Caco-2 (cell line): ENCODE data around the gene ZSWIM5. TPM values are rescaled to one million over a fixed set of nuclear protein-coding genes. Genes with fewer than 3 reads are reported as not detected.

Experiments used
- BruUV-seq: library from RNA; stranded (reverse); fragments of 400-500 nt; replicated peaks from 2 replicates; lab custom pipeline; 2021; lab: Mats Ljungman, UMichigan
- CTCF ChIA-PET: fragments of 300-600 bp; sonication (Branson Sonifier 250); formaldehyde crosslinking; loops from one replicate; lab custom pipeline; 2022; ENCODE audit warnings: antibody characterized with exemption; lab: Charles Lee
- POLR2A ChIA-PET: fragments of 300-600 bp; sonication (Branson Sonifier 250); formaldehyde crosslinking; loops from one replicate; lab custom pipeline; 2022; ENCODE audit warnings: antibody characterized with exemption; lab: Charles Lee
- DNase-seq, 2 experiments: peaks; one replicate each; pipeline versions ENCODE4 v3.0.0 to v3.0.0-alpha.2; 2020 to 2022
- H3K27me3 ChIP-seq: replicated peaks from 2 replicates; pipeline ENCODE4 v1.6.0; 2011; ENCODE audit warnings: low read length; ENCODE audit not compliant: control insufficient read depth, insufficient read depth
- H3K36me3 ChIP-seq: 2 replicates; pipeline ENCODE4 v1.5.1; 2011; ENCODE audit warnings: low read length; ENCODE audit not compliant: control insufficient read depth, insufficient read depth
- H3K4me1 ChIP-seq: fragments of 250-450 bp; sonication (Bioruptor Pico); 2 replicates; pipeline ENCODE4 v1.5.1; 2020; ENCODE audit warnings: mild to moderate bottlenecking
- H3K4me3 ChIP-seq: 2 replicates; pipeline ENCODE4 v1.5.1; 2011; ENCODE audit warnings: low read depth, mild to moderate bottlenecking, control low read depth, low read length
- H3K9me3 ChIP-seq: fragments of 250-450 bp; sonication (Bioruptor Pico); 2 replicates; pipeline ENCODE4 v1.5.1; 2020; ENCODE audit warnings: mild to moderate bottlenecking, moderate library complexity
- H3K27ac Mint-ChIP-seq: one replicate; pipeline ENCODE4 v1.8.0; 2022; ENCODE audit warnings: mixed read lengths; ENCODE audit not compliant: unreplicated experiment
- H3K27me3 Mint-ChIP-seq: one replicate; pipeline ENCODE4 v1.8.0; 2022; ENCODE audit warnings: mixed read lengths; ENCODE audit not compliant: insufficient read depth, unreplicated experiment
- H3K36me3 Mint-ChIP-seq: one replicate; pipeline ENCODE4 v1.8.0; 2022; ENCODE audit warnings: mild to moderate bottlenecking, mixed read lengths; ENCODE audit not compliant: insufficient read depth, unreplicated experiment
- H3K4me1 Mint-ChIP-seq: one replicate; pipeline ENCODE4 v1.8.0; 2022; ENCODE audit warnings: low read depth, mixed read lengths; ENCODE audit not compliant: unreplicated experiment
- H3K4me3 Mint-ChIP-seq: one replicate; pipeline ENCODE4 v1.8.0; 2022; ENCODE audit warnings: mild to moderate bottlenecking, moderate library complexity, mixed read lengths; ENCODE audit not compliant: unreplicated experiment
- H3K9me3 Mint-ChIP-seq: one replicate; pipeline ENCODE4 v1.8.0; 2022; ENCODE audit warnings: mixed read lengths; ENCODE audit not compliant: unreplicated experiment
- intact Hi-C: fragments of 100-400 bp; cut with micrococcal nuclease; formaldehyde crosslinking; loops from one replicate; pipeline ENCODE4 v1.10.0; 2022; ENCODE audit not compliant: unreplicated experiment
- total RNA-seq: library from RNA; stranded (reverse); gene quantifications from 2 replicates; pipeline ENCODE4 v1.2.3, GENCODE V29; 2022
- TF ChIP-seq, protein P1 (sequence below), 2 experiments: fragments of 200-600 bp in 1 of 2; IDR thresholded peaks; 1 replicate in 1 of 2; 2 replicates in 1 of 2; pipeline versions ENCODE4 v1.5.1 to v1.8.0; 2011 to 2022; ENCODE audit warnings: antibody characterized with exemption in 1 of 2, control low read depth in 1 of 2, inconsistent platforms in 1 of 2, low read depth in 1 of 2, low read length in 1 of 2, mild to moderate bottlenecking in 1 of 2, moderate library complexity in 1 of 2; ENCODE audit not compliant: insufficient read depth in 1 of 2, severe bottlenecking in 1 of 2, unreplicated experiment in 1 of 2

Gene ZSWIM5
- total RNA-seq, 1 experiment from 2014 or later: 0.54 TPM

DNA sequence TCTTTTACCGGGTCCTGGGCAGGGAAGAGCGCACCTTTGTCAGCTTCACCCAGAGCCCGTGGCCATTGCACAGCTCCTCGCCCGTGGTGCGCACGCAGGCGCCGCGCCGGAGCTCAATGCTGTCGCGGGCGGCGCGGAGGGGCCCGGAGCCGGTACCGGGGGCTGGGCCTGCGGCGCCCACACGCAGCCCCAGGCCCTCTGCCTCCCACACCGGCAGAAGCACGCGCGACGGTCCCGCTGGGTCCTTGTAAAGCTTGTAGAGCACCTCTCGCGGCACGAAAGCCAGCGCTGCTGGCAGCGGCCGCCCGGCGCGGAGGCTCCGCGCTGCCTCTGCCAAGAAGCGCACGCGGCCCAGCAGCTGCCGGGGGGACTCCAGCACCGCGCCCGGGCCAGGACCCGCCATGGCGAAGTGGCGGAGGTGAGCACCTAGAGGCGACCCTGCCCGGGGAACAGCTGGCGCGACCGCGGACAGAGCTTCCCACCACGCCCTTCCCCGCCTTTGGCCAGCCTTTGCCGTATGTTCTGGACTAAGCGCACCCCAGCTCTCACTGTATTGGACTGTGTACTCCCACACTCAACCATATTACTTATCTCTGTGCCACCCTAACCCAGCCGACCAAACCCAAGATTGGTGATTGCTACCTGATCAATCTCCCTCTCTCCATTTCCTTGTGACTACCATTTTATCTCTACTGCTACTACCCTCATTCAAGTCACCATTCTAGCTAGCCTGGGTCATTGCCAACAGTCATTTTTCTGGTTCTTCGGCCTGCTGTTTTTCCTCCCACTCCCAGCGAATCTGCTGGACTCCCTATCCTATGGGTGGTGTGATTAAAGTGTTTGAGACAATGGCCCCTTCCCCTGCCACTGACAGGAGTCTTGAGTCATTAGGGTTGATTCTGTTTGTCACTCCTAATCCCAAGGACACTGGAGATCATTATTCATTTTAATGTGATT, 195.3 kb downstream of the ZSWIM5 start, which contains the start of gene HECTD3:
HECTD3 (minus strand) TSS at position 470 of the 957 bp plus-strand sequence; CDS start at position 403, 67 bp downstream.
- peak; percentile 79 to 81 for DNase-seq
- ChIA-PET POLR2A (interaction anchor here (0.6 to 3.0 kb wide), 10 partner anchors 8 to 489 kb away, joined by 3 to 16 read pairs (median 7); partner anchors contain the start of genes CCDC163, MMACHC, MUTYH and RNU5D-1), CTCF (interaction anchor here (0.6 to 2.9 kb wide), 10 partner anchors 86 to 489 kb away, joined by 3 to 20 read pairs (median 4); partner anchors contain the start of genes CCDC163, HPDL, MMACHC and PTCH2)
- peak within 1 kb of the TSS; percentile 62 for H3K4me3 ChIP-seq
- H3K27ac Mint-ChIP-seq: peak within 1 kb of the TSS; percentile 59
- TF ChIP-seq, protein P1, sequence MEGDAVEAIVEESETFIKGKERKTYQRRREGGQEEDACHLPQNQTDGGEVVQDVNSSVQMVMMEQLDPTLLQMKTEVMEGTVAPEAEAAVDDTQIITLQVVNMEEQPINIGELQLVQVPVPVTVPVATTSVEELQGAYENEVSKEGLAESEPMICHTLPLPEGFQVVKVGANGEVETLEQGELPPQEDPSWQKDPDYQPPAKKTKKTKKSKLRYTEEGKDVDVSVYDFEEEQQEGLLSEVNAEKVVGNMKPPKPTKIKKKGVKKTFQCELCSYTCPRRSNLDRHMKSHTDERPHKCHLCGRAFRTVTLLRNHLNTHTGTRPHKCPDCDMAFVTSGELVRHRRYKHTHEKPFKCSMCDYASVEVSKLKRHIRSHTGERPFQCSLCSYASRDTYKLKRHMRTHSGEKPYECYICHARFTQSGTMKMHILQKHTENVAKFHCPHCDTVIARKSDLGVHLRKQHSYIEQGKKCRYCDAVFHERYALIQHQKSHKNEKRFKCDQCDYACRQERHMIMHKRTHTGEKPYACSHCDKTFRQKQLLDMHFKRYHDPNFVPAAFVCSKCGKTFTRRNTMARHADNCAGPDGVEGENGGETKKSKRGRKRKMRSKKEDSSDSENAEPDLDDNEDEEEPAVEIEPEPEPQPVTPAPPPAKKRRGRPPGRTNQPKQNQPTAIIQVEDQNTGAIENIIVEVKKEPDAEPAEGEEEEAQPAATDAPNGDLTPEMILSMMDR (IDR thresholded peaks at IDR 0.05; ENCODE audit: insufficient read depth in 1 of 2, low read depth in 1 of 2, low read length in 1 of 2, severe bottlenecking in 1 of 2, unreplicated experiment in 1 of 2): no peak
- H3K9me3 ChIP-seq: no peaks in the 10 kb centered on the region
- no peaks in the 10 kb centered on the region for H3K27me3 Mint-ChIP-seq
- H3K9me3 Mint-ChIP-seq: no peaks in the 10 kb centered on the region
- no peaks in the 10 kb centered on the region for H3K36me3 ChIP-seq
- intact Hi-C loops: loop anchor here (2.0 to 10.0 kb wide), 5 partner anchors 168 to 564 kb away; partner anchors contain the start of genes PTCH2 and ZSWIM5
- H3K27me3 ChIP-seq: no peaks in the 10 kb centered on the region
- no peaks in the 10 kb centered on the region for H3K4me1 Mint-ChIP-seq
- peaks cover 4% of the 10 kb centered on the region; the same call in 1 of the 2 replicates for H3K4me1 ChIP-seq
- H3K36me3 Mint-ChIP-seq: peaks cover 9% of the 10 kb centered on the region
- BruUV-seq: TSS peak; percentile 38
- peak within 1 kb of the TSS; percentile 71 for H3K4me3 Mint-ChIP-seq

DNA sequence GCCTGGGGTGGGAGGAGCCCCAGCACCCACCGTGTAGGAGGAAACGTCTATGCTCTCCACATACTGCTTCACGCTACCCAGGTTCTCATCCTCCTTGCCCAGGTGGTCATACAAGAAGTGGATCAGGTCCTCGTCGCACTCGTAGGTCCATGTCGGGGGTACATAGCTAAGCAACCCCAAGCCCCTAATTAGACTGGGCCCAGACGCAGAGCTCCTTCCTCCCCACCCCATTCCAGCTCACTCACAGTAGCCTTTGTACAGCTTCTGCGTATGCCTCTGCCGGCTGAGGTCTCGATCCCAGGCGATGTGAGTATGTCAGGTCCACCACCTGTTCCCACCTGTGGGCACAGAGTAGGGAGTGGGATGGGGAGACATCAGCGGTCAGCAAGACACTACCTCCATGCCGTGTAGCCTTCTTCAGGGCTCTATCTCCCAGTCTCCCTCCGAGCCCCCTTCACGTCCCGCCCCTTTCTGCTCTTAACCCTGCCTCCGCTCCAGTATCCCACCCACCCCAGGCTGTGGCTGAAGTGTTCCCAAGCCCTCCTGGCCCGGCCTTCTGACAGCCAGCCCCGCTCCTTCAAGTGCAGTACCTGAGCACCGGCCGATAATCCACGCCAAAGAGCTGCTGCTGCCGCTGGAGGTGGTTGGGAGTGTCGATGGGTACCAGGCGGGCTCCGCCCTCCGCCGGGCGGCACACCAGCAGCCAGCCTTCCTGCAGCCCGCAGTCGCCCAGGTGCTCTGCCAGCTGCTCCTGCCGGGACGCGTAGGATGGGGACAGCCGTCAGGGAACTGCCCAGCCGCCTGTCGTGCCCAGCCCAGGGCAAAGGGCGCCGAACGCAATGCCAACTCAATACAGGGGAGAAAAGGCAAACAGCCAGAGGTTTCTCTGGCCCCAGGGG, 196.2 kb downstream of the ZSWIM5 start:
- H3K36me3 Mint-ChIP-seq: peaks cover 15% of the 10 kb centered on the region
- no peaks in the 10 kb centered on the region for H3K36me3 ChIP-seq

More for the DNA sequence above, 196.2 kb downstream of the ZSWIM5 start:
- CTCF ChIA-PET: interaction anchor here (0.6 to 2.9 kb wide), 4 partner anchors 219 to 293 kb away, joined by 4 to 20 read pairs (median 7); no protein-coding TSS in a partner anchor
- Mint-ChIP-seq H3K4me3 (peak overlapping the region; percentile 71), H3K27ac (peak overlapping the region; percentile 59), H3K4me1 (no peaks in the 10 kb centered on the region), H3K9me3 (no peaks in the 10 kb centered on the region), H3K27me3 (no peaks in the 10 kb centered on the region)
- Histone ChIP-seq H3K9me3 (no peaks in the 10 kb centered on the region), H3K4me3 (peak overlapping the region; percentile 62), H3K27me3 (no peaks in the 10 kb centered on the region), H3K4me1 (peaks cover 4% of the 10 kb centered on the region; the same call in 1 of the 2 replicates)
- POLR2A ChIA-PET: interaction anchor here (0.6 to 3.0 kb wide), 6 partner anchors 7 to 490 kb away, joined by 4 to 15 read pairs (median 8); partner anchors contain the start of genes CCDC163, MMACHC, MUTYH and TOE1
- DNase-seq: no peak
- intact Hi-C loops: loop anchor here (2.0 to 10.0 kb wide), 5 partner anchors 167 to 565 kb away; partner anchors contain the start of genes PTCH2 and ZSWIM5
- no TSS peak for BruUV-seq
- TF ChIP-seq, protein P1 (IDR thresholded peaks at IDR 0.05; ENCODE audit: insufficient read depth in 1 of 2, low read depth in 1 of 2, low read length in 1 of 2, severe bottlenecking in 1 of 2, unreplicated experiment in 1 of 2): no peak
